ENCODE measurements around the gene NARF.
A peak's percentile ranks its signal among the peaks of the same experiment; 100 is the strongest.

Gene NARF

DNA sequence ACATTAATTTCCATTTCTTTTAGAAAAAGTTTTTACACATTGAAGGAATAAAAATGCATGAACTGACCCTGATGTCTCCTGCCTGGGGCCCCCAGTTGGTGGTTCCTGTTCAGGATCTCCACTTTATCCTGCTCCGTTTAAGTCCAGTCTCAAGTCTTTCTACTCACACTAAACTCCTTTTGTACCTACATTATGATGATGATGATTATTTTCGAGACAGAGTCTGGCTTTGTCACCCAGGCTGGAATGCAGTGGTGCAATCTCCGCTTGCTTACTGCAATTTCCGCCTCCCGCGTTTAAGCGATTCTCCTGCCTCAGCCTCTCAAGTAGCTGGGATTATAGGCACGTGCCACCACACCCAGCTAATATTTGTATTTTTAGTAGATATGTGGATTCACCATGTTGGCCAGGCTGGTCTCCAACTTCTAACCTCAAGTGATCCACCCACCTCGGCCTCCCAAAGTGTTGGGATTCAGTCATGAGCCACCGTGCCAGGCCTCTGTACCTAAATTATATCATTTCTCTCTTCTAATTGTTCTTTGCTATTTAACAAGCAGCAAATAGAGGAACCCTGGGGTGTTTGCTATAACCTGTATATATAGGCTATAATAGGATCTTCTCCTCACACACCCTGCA lies 58.8 kb downstream of the NARF start:
- no peak for TF ChIP-seq CTCF (conservative IDR thresholded peaks at IDR 0.05; ENCODE audit: control insufficient read depth, insufficient read depth, low read depth, low read length)
- H3K4me3 ChIP-seq (ENCODE audit: control insufficient read depth, low read depth, low read length): no peak overlapping the region
- peak; percentile 66 for DNase-seq (ENCODE audit: low read depth)

DNA sequence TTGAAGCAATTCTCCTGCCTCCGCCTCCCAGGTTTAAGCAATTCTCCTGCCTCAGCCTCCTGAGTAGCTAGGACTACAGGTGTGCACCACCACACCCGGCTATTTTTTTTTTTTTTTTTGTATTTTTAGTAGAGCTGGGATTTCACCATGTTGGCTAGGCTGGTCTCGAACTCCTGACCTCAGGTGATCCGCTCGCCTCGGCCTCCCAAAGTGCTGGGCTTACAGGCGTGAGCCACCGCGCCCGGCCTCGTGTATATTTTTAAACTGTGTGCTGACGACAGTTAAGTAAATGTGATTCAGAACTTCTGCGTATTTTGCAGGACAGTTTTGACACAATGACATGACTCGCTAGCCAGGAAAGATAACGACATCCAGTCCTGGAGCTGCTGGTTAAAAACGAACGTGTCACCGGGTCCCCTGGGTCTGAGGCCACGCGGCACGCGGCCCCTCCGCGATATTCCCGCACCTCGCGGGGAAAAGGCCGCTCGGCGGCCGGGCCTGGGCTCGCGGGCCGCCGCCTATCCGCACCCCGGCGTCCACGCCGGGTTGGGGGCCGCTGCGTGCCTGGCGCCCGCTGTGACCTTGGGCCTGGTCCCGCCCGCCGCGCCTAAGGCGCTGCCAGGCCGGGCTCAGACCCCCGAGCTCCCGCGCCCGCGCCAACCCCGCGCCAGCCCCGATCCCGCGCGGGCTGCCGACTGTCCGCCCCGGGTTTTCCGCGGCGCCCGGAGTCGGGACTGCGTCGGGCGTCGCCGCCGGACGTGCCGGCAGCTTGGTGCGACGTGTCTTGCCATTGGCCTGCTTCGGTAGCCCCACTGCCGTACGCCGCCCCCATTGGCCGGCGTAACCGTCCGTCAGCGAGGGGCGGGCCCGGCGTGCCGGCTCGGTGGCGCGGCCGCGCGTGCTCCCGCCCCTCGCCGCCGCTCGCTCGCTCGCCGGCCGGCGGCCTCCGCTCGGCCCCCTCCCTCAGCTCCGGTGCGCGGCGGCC lies 60.6 kb downstream of the NARF start, which contains the start of gene FOXK2:
FOXK2 (plus strand) TSS at position 907 of the 985 bp plus-strand sequence. CDS start 157 bp downstream, outside the sequence.
- peak within 1 kb of the TSS; percentile 65 for H3K4me3 ChIP-seq (ENCODE audit: control insufficient read depth, low read depth, low read length)
- TF ChIP-seq CTCF (conservative IDR thresholded peaks at IDR 0.05; ENCODE audit: control insufficient read depth, insufficient read depth, low read depth, low read length): no peak
- DNase-seq (ENCODE audit: low read depth): peak; percentile 92

- peak overlapping the region; percentile 65 for H3K4me3 ChIP-seq (ENCODE audit: control insufficient read depth, low read depth, low read length)
- DNase-seq (ENCODE audit: low read depth): no peak
- TF ChIP-seq CTCF (conservative IDR thresholded peaks at IDR 0.05; ENCODE audit: control insufficient read depth, insufficient read depth, low read depth, low read length): no peak
Observed at GRCh38 chr17:82519971-82520903, 61.7 kb downstream of the NARF start.

DNA sequence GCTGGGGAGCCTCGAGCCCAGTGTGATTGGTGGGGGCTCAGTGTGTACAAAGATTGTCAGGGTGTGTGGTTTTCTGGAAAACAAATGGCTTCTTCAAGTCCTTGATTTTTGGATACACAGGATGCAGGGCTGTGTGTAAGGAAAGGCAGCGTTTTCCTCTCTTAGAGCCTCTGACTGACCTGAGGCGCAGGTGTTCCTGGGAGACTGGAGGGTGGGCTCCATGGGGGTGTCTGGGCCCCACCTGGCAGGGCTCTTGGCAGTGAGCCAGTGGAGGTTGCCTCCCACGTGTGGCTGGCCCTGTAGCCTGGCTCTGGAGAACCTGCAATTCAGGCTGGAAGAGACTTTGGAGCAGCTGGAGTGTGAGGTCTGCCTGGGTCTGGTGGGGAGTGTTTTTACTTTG lies 66.0 kb downstream of the NARF start:
- H3K4me3 ChIP-seq (ENCODE audit: control insufficient read depth, low read depth, low read length): no peak overlapping the region
- TF ChIP-seq CTCF (conservative IDR thresholded peaks at IDR 0.05; ENCODE audit: control insufficient read depth, insufficient read depth, low read depth, low read length): no peak
- DNase-seq (ENCODE audit: low read depth): no peak

DNA sequence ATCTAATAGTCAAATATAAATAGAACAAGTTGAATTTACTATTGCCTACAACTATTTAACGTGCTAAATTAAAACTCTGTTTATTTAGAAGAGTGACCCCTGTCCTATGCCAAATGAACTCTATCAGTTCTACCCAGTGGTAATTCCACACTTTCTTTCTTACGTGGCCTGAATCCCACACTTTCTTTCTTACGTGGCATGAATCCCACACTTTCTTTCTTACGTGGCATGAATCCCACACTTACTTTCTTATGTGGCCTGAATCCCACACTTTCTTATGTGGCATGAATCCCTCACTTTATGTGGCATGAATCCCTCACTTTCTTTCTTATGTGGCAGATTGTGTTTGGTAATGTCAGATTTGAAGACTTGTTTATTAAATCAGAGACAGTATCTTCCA lies 67.2 kb downstream of the NARF start:
- no peak for DNase-seq (ENCODE audit: low read depth)
- no peak overlapping the region for H3K4me3 ChIP-seq (ENCODE audit: control insufficient read depth, low read depth, low read length)
- no peak for TF ChIP-seq CTCF (conservative IDR thresholded peaks at IDR 0.05; ENCODE audit: control insufficient read depth, insufficient read depth, low read depth, low read length)

- peak; percentile 55 for DNase-seq (ENCODE audit: low read depth)
- no peak for TF ChIP-seq CTCF (conservative IDR thresholded peaks at IDR 0.05; ENCODE audit: control insufficient read depth, insufficient read depth, low read depth, low read length)
- H3K4me3 ChIP-seq (ENCODE audit: control insufficient read depth, low read depth, low read length): no peak overlapping the region
Observed at GRCh38 chr17:82527898-82528297, 69.4 kb downstream of the NARF start.

Data from fibroblast of mammary gland (primary cell).